Stimulated activated naive B cell treated with anti-CD40 and anti-IgM and Interleukin-4, amounts not matched to agents 10 μg/mL and 1 μg/mL and 100 μg/mL, for 72 hours (primary cell): Measurements from ENCODE around the gene ENC1.

ENCODE experiments used
- ATAC-seq, 2 donors: fragments of 150-1000 bp; cut with Tn5 transposase; replicated peaks; 2 replicates each; pipeline ENCODE4 v1.10.0; 2021; ENCODE audit warnings: moderate library complexity in 1 of 2
- DNase-seq: peaks from one replicate; pipeline ENCODE4 v3.0.0; 2021
- H3K27ac Mint-ChIP-seq: one replicate; pipeline ENCODE4 v1.8.0; 2022; ENCODE audit warnings: mild to moderate bottlenecking, mixed read lengths
- H3K27me3 Mint-ChIP-seq, 2 donors: one replicate each; pipeline ENCODE4 v1.8.0; 2022; ENCODE audit warnings: mixed read lengths in 2 of 2
- H3K36me3 Mint-ChIP-seq, 2 donors: one replicate each; pipeline ENCODE4 v1.8.0; 2022; ENCODE audit warnings: mixed read lengths in 2 of 2, mild to moderate bottlenecking in 1 of 2
- H3K4me1 Mint-ChIP-seq, 2 donors: one replicate each; pipeline ENCODE4 v1.8.0; 2022; ENCODE audit warnings: mixed read lengths in 2 of 2, mild to moderate bottlenecking in 1 of 2
- H3K4me3 Mint-ChIP-seq, 2 donors: one replicate each; pipeline ENCODE4 v1.8.0; 2022; ENCODE audit warnings: mild to moderate bottlenecking in 2 of 2, mixed read lengths in 2 of 2, moderate library complexity in 1 of 2
- H3K9me3 Mint-ChIP-seq, 2 donors: one replicate each; pipeline ENCODE4 v1.8.0; 2022; ENCODE audit warnings: mixed read lengths in 2 of 2, mild to moderate bottlenecking in 1 of 2

Gene ENC1

GRCh38 chr5:74648835-74649293, 8.3 kb upstream of the ENC1 start:
- H3K36me3 Mint-ChIP-seq: no peaks in the 10 kb centered on the region
- H3K4me3 Mint-ChIP-seq: no peak overlapping the region
- H3K9me3 Mint-ChIP-seq: no peaks in the 10 kb centered on the region
- peaks cover 5 to 8% of the 10 kb centered on the region in 2 donors for H3K27me3 Mint-ChIP-seq
- no peaks in the 10 kb centered on the region for H3K4me1 Mint-ChIP-seq
- peak; percentile 88 to 91 for ATAC-seq
- DNase-seq: no peak
- H3K27ac Mint-ChIP-seq: no peak overlapping the region

GRCh38 chr5:74647096-74647495, 6.6 kb upstream of the ENC1 start:
- ATAC-seq: no peak
- H3K27me3 Mint-ChIP-seq: peaks cover 5 to 10% of the 10 kb centered on the region in 2 donors

GRCh38 chr5:74643111-74643562, 2.6 kb upstream of the ENC1 start:
- Mint-ChIP-seq H3K9me3 (no peaks in the 10 kb centered on the region), H3K27ac (no peak overlapping the region)

More at GRCh38 chr5:74647096-74647495, 6.6 kb upstream of the ENC1 start:
- peaks cover 0 to 2% of the 10 kb centered on the region in 2 donors for H3K4me1 Mint-ChIP-seq
- H3K36me3 Mint-ChIP-seq: no peaks in the 10 kb centered on the region
- no peak for DNase-seq
- no peak overlapping the region for H3K4me3 Mint-ChIP-seq
- H3K27ac Mint-ChIP-seq: no peak overlapping the region
- H3K9me3 Mint-ChIP-seq: no peaks in the 10 kb centered on the region

GRCh38 chr5:74642543-74642863, 2.0 kb upstream of the ENC1 start:
- Mint-ChIP-seq H3K9me3 (no peaks in the 10 kb centered on the region), H3K27ac (no peak overlapping the region), H3K4me3 (no peak overlapping the region), H3K4me1 (peaks cover 35 to 39% of the 10 kb centered on the region in 2 donors), H3K27me3 (peaks cover 17 to 20% of the 10 kb centered on the region in 2 donors), H3K36me3 (no peaks in the 10 kb centered on the region)
- no peak for ATAC-seq
- DNase-seq: no peak

More at GRCh38 chr5:74643111-74643562, 2.6 kb upstream of the ENC1 start:
- H3K27me3 Mint-ChIP-seq: peaks cover 17 to 20% of the 10 kb centered on the region in 2 donors
- ATAC-seq (no peak), DNase-seq (no peak)
- no peaks in the 10 kb centered on the region for H3K36me3 Mint-ChIP-seq
- no peak overlapping the region for H3K4me3 Mint-ChIP-seq
- H3K4me1 Mint-ChIP-seq: peaks cover 34 to 38% of the 10 kb centered on the region in 2 donors

- H3K36me3 Mint-ChIP-seq: no peaks in the 10 kb centered on the region
- peaks cover 17 to 20% of the 10 kb centered on the region in 2 donors for H3K27me3 Mint-ChIP-seq
- DNase-seq (peak; percentile 17), ATAC-seq (no peak)
- peak overlapping the region; percentile 90 to 92 for H3K4me3 Mint-ChIP-seq
- no peaks in the 10 kb centered on the region for H3K9me3 Mint-ChIP-seq
- H3K27ac Mint-ChIP-seq: no peak overlapping the region
- peaks cover 35 to 39% of the 10 kb centered on the region in 2 donors for H3K4me1 Mint-ChIP-seq
These were observed 1.4 kb upstream of the ENC1 start for GRCh38 chr5:74641735-74642542.

- Mint-ChIP-seq H3K27ac (peak overlapping the region; percentile 93), H3K9me3 (no peaks in the 10 kb centered on the region), H3K4me1 (peaks cover 35 to 39% of the 10 kb centered on the region in 2 donors), H3K27me3 (peaks cover 17 to 20% of the 10 kb centered on the region in 2 donors), H3K36me3 (peaks cover under 1% of the 10 kb centered on the region in 2 donors), H3K4me3 (peak overlapping the region; percentile 90 to 92)
- ATAC-seq (peak; percentile 27 to 28), DNase-seq (peak; percentile 29)
These were observed 616 bp upstream of the ENC1 start for GRCh38 chr5:74640954-74641734.

GRCh38 chr5:74639807-74640449, 600 bp downstream of the ENC1 start:
- Mint-ChIP-seq H3K4me1 (peaks cover 35 to 39% of the 10 kb centered on the region in 2 donors), H3K4me3 (peak overlapping the region; percentile 90 to 92), H3K27me3 (peaks cover 17 to 20% of the 10 kb centered on the region in 2 donors), H3K36me3 (peaks cover 2 to 8% of the 10 kb centered on the region in 2 donors), H3K9me3 (no peaks in the 10 kb centered on the region), H3K27ac (peak overlapping the region; percentile 93)
- peak; percentile 45 to 53 for ATAC-seq
- peak; percentile 37 for DNase-seq

GRCh38 chr5:74638970-74639806, 1.3 kb downstream of the ENC1 start:
- Mint-ChIP-seq H3K27ac (peak overlapping the region; percentile 93), H3K9me3 (no peaks in the 10 kb centered on the region), H3K4me3 (peak overlapping the region; percentile 90 to 92), H3K36me3 (peaks cover 2 to 8% of the 10 kb centered on the region in 2 donors), H3K27me3 (peaks cover 16 to 20% of the 10 kb centered on the region in 2 donors), H3K4me1 (peaks cover 35 to 39% of the 10 kb centered on the region in 2 donors)
- DNase-seq (peak; percentile 31), ATAC-seq (peak; percentile 70 to 73)

- Mint-ChIP-seq H3K4me1 (peaks cover 36 to 39% of the 10 kb centered on the region in 2 donors), H3K4me3 (peak overlapping the region; percentile 90 to 92), H3K27ac (peak overlapping the region; percentile 56), H3K36me3 (peaks cover 2 to 8% of the 10 kb centered on the region in 2 donors), H3K27me3 (peaks cover 11 to 20% of the 10 kb centered on the region in 2 donors), H3K9me3 (no peaks in the 10 kb centered on the region)
- ATAC-seq: no peak
- no peak for DNase-seq
These were observed 2.0 kb downstream of the ENC1 start for GRCh38 chr5:74638544-74638969.

GRCh38 chr5:74636552-74636951, 4.0 kb downstream of the ENC1 start:
- peaks cover 39 to 46% of the 10 kb centered on the region in 2 donors for H3K4me1 Mint-ChIP-seq
- peaks cover 4 to 11% of the 10 kb centered on the region in 2 donors for H3K36me3 Mint-ChIP-seq
- ATAC-seq: no peak
- H3K4me3 Mint-ChIP-seq: no peak overlapping the region
- no peak overlapping the region for H3K27ac Mint-ChIP-seq
- H3K27me3 Mint-ChIP-seq: peaks cover 10 to 18% of the 10 kb centered on the region in 2 donors
- DNase-seq: no peak
- no peaks in the 10 kb centered on the region for H3K9me3 Mint-ChIP-seq

- Mint-ChIP-seq H3K9me3 (no peaks in the 10 kb centered on the region), H3K4me3 (no peak overlapping the region), H3K4me1 (peaks cover 38 to 46% of the 10 kb centered on the region in 2 donors), H3K36me3 (peaks cover 4 to 11% of the 10 kb centered on the region in 2 donors), H3K27me3 (peaks cover 6 to 14% of the 10 kb centered on the region in 2 donors), H3K27ac (no peak overlapping the region)
- DNase-seq: no peak
- ATAC-seq: no peak
These were observed 4.4 kb downstream of the ENC1 start for GRCh38 chr5:74636149-74636548.

GRCh38 chr5:74634611-74635286, 5.8 kb downstream of the ENC1 start:
- no peak for DNase-seq
- peaks cover 0 to 5% of the 10 kb centered on the region in 2 donors for H3K27me3 Mint-ChIP-seq
- no peaks in the 10 kb centered on the region for H3K9me3 Mint-ChIP-seq
- H3K4me1 Mint-ChIP-seq: peaks cover 35 to 42% of the 10 kb centered on the region in 2 donors
- no peak overlapping the region for H3K27ac Mint-ChIP-seq
- H3K36me3 Mint-ChIP-seq: peaks cover 4 to 11% of the 10 kb centered on the region in 2 donors
- no peak overlapping the region for H3K4me3 Mint-ChIP-seq
- ATAC-seq: no peak

GRCh38 chr5:74633695-74634094, 6.8 kb downstream of the ENC1 start:
- H3K27ac Mint-ChIP-seq: no peak overlapping the region

More at GRCh38 chr5:74633695-74634094, 6.8 kb downstream of the ENC1 start:
- Mint-ChIP-seq H3K4me3 (no peak overlapping the region), H3K36me3 (peaks cover 4 to 11% of the 10 kb centered on the region in 2 donors), H3K9me3 (no peaks in the 10 kb centered on the region), H3K4me1 (peaks cover 25 to 31% of the 10 kb centered on the region in 2 donors), H3K27me3 (peaks cover 0 to 1% of the 10 kb centered on the region in 2 donors)
- ATAC-seq (no peak), DNase-seq (no peak)
